ENCODE results near the gene SH3BGRL2.

SH3BGRL2 gene

GRCh38 chr6:79705456-79705995 lies 74.4 kb downstream of the SH3BGRL2 start:
- H3K4me3 ChIP-seq (ENCODE audit: low read depth, low read length) = no peak overlapping the region
- no peak overlapping the region for H2AFZ ChIP-seq
- no peak overlapping the region for H3K27ac ChIP-seq
- no peak overlapping the region for H3K9ac ChIP-seq
- H3K27me3 ChIP-seq (ENCODE audit: control insufficient read depth, insufficient read depth, low read length) = no peaks in the 10 kb centered on the region
- no peaks in the 10 kb centered on the region for H3K36me3 ChIP-seq (ENCODE audit: control insufficient read depth, insufficient read depth, low read length)
- no peak overlapping the region for H3K4me2 ChIP-seq (ENCODE audit: low read length)
- no peaks in the 10 kb centered on the region for H3K9me3 ChIP-seq (ENCODE audit: control insufficient read depth, low read length)
- peaks cover 7% of the 10 kb centered on the region for H3K4me1 ChIP-seq
- H3K79me2 ChIP-seq = no peaks in the 10 kb centered on the region
- TF ChIP-seq, protein P1, sequence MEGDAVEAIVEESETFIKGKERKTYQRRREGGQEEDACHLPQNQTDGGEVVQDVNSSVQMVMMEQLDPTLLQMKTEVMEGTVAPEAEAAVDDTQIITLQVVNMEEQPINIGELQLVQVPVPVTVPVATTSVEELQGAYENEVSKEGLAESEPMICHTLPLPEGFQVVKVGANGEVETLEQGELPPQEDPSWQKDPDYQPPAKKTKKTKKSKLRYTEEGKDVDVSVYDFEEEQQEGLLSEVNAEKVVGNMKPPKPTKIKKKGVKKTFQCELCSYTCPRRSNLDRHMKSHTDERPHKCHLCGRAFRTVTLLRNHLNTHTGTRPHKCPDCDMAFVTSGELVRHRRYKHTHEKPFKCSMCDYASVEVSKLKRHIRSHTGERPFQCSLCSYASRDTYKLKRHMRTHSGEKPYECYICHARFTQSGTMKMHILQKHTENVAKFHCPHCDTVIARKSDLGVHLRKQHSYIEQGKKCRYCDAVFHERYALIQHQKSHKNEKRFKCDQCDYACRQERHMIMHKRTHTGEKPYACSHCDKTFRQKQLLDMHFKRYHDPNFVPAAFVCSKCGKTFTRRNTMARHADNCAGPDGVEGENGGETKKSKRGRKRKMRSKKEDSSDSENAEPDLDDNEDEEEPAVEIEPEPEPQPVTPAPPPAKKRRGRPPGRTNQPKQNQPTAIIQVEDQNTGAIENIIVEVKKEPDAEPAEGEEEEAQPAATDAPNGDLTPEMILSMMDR (IDR thresholded peaks at IDR 0.05) = no peak

GRCh38 chr6:79706527-79706926 lies 75.4 kb downstream of the SH3BGRL2 start:
- Histone ChIP-seq H2AFZ (no peak overlapping the region), H3K36me3 (ENCODE audit: control insufficient read depth, insufficient read depth, low read length) (no peaks in the 10 kb centered on the region), H3K9me3 (ENCODE audit: control insufficient read depth, low read length) (no peaks in the 10 kb centered on the region), H3K27me3 (ENCODE audit: control insufficient read depth, insufficient read depth, low read length) (no peaks in the 10 kb centered on the region), H3K4me3 (ENCODE audit: low read depth, low read length) (no peak overlapping the region), H3K27ac (no peak overlapping the region), H3K79me2 (no peaks in the 10 kb centered on the region), H3K4me1 (peaks cover 7% of the 10 kb centered on the region), H3K9ac (no peak overlapping the region), H3K4me2 (ENCODE audit: low read length) (no peak overlapping the region)
- TF ChIP-seq, protein P1 (IDR thresholded peaks at IDR 0.05) = no peak

- H3K4me1 ChIP-seq = peaks cover 7% of the 10 kb centered on the region
- no peaks in the 10 kb centered on the region for H3K9me3 ChIP-seq (ENCODE audit: control insufficient read depth, low read length)
- H3K4me2 ChIP-seq (ENCODE audit: low read length) = no peak overlapping the region
- no peak overlapping the region for H3K9ac ChIP-seq
- H3K79me2 ChIP-seq = no peaks in the 10 kb centered on the region
- H2AFZ ChIP-seq = no peak overlapping the region
- no peak overlapping the region for H3K4me3 ChIP-seq (ENCODE audit: low read depth, low read length)
- TF ChIP-seq, protein P1 (IDR thresholded peaks at IDR 0.05) = no peak
- H3K27me3 ChIP-seq (ENCODE audit: control insufficient read depth, insufficient read depth, low read length) = no peaks in the 10 kb centered on the region
- no peak overlapping the region for H3K27ac ChIP-seq
- H3K36me3 ChIP-seq (ENCODE audit: control insufficient read depth, insufficient read depth, low read length) = no peaks in the 10 kb centered on the region
These were observed 76.5 kb downstream of the SH3BGRL2 start for GRCh38 chr6:79707621-79708020.

DNA sequence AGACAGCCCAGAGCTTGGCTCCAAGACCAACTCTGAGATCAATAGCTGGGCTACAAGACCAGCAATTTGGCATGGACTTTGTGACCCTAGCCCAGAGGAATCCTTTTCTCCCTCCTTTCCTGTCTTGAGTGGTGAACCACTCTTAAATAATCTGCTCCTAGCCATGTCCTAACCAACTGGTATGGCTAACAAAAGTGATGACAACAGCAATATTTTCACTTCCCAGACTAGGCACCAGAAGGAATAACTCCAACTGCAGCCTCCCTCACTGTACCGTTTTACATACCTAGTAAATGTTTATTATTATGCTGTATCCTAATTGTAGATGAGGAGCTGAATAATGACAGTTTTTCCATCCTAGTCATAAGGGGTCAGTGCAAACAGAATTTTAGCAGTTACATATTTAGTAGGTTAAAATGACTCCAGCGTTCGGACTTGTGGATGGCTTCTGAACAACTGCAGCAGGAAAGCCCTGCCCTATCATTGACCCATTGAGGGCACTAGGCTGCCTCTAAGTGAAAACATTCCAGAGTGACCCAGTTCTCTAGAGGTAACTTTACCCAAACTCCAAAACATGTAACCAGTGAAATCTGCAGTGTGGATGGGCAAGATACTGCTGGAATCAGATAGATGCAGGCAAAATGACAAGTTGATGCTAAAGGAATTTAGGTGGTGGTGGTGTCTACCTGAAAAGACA lies 77.1 kb downstream of the SH3BGRL2 start:
- peaks cover 7% of the 10 kb centered on the region for H3K4me1 ChIP-seq
- no peaks in the 10 kb centered on the region for H3K36me3 ChIP-seq (ENCODE audit: control insufficient read depth, insufficient read depth, low read length)
- H3K27me3 ChIP-seq (ENCODE audit: control insufficient read depth, insufficient read depth, low read length) = no peaks in the 10 kb centered on the region
- H3K4me3 ChIP-seq (ENCODE audit: low read depth, low read length) = no peak overlapping the region
- H3K4me2 ChIP-seq (ENCODE audit: low read length) = no peak overlapping the region
- no peaks in the 10 kb centered on the region for H3K9me3 ChIP-seq (ENCODE audit: control insufficient read depth, low read length)
- TF ChIP-seq, protein P1 (IDR thresholded peaks at IDR 0.05) = no peak
- no peak overlapping the region for H2AFZ ChIP-seq
- H3K79me2 ChIP-seq = no peaks in the 10 kb centered on the region
- no peak overlapping the region for H3K27ac ChIP-seq
- H3K9ac ChIP-seq = no peak overlapping the region

DNA sequence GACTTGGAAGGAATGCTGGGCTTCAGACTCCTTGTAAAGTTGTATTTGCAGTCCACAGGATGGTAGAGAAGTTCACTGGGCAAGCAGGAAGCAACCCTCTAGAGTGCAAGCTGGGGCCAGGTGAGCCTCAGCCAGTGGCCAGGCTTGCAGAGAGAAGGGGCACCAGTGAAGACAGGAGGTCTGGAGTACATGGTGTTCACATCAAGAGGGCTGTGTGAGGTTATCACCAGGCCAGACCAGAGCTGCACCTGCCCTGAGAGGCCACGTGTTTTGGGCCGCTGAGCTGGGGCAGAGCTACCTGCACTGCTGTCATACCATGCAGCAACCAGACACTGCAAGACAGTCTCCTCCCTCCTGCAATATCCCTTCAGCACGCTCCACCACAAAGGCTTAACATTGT lies 79.0 kb downstream of the SH3BGRL2 start:
- Histone ChIP-seq H3K4me3 (ENCODE audit: low read depth, low read length) (no peak overlapping the region), H3K9ac (no peak overlapping the region), H3K27ac (no peak overlapping the region), H2AFZ (no peak overlapping the region), H3K4me2 (ENCODE audit: low read length) (no peak overlapping the region), H3K27me3 (ENCODE audit: control insufficient read depth, insufficient read depth, low read length) (no peaks in the 10 kb centered on the region), H3K9me3 (ENCODE audit: control insufficient read depth, low read length) (no peaks in the 10 kb centered on the region), H3K4me1 (peaks cover 11% of the 10 kb centered on the region), H3K79me2 (no peaks in the 10 kb centered on the region), H3K36me3 (ENCODE audit: control insufficient read depth, insufficient read depth, low read length) (no peaks in the 10 kb centered on the region)
- TF ChIP-seq, protein P1 (IDR thresholded peaks at IDR 0.05) = no peak
